K562 (cell line): ENCODE data around the gene BCAS3. TPM values are rescaled to one million over a fixed set of nuclear protein-coding genes. Genes with fewer than 3 reads are reported as not detected.

ENCODE experiments used
- ATAC-seq: fragments of 200-7000 bp; cut with Tn5 transposase; 3 replicates; pipeline ENCODE4 v1.9.1; 2020; ENCODE audit warnings: moderate library complexity
- BruUV-seq: library from RNA; stranded (reverse); fragments of 400-500 nt; replicated peaks from 2 replicates; lab custom pipeline; 2021; lab: Mats Ljungman, UMichigan
- CTCF ChIA-PET: fragments of 300-600 bp; formaldehyde crosslinking; extraction: SDS; loops from one replicate; lab custom pipeline; 2021; ENCODE audit warnings: low intra/inter-chr PET ratio; lab: Yijun Ruan, JAX
- POLR2A ChIA-PET: fragments of 300-600, 350-650 bp; sonication (Branson Sonifier 250); formaldehyde crosslinking; extraction: SDS; loops from one replicate; lab custom pipeline; 2021; ENCODE audit warnings: antibody characterized with exemption, inconsistent platforms; lab: Yijun Ruan, JAX
- DNase-seq, 4 experiments: peaks; one replicate each; pipeline versions ENCODE4 v3.0.0 to v3.0.0-alpha.2; 2011 to 2018; ENCODE audit warnings: low spot score in 3 of 4, mixed read lengths in 3 of 4; ENCODE audit errors: extremely low read depth in 1 of 4
- FAIRE-seq: peaks from 2 replicates; lab custom pipeline; 2011; peaks lifted over from hg19 to GRCh38; lab: Jason Lieb, UNC
- H2AFZ ChIP-seq: 2 replicates; pipeline ENCODE4 v1.6.0; 2011; ENCODE audit warnings: low read depth, low read length, control low read depth, inconsistent platforms
- H3K27ac ChIP-seq: fragments of 200-600 bp; 3 replicates; pipeline ENCODE4 v1.8.0; 2011; ENCODE audit warnings: low read depth, mild to moderate bottlenecking, control low read depth, inconsistent platforms, low read length, moderate library complexity, mixed read lengths; ENCODE audit errors: extremely low read depth
- H3K27me3 ChIP-seq, 2 experiments: fragments of 300-600 bp in 1 of 2; 2 replicates in 1 of 2; 3 replicates in 1 of 2; pipeline versions ENCODE4 v1.6.0 to v1.8.0; 2011; ENCODE audit warnings: inconsistent platforms in 2 of 2, low read length in 2 of 2, mild to moderate bottlenecking in 1 of 2, mixed read lengths in 1 of 2, moderate library complexity in 1 of 2; ENCODE audit not compliant: control insufficient read depth in 2 of 2, insufficient read depth in 2 of 2
- H3K36me3 ChIP-seq: fragments of 300-600 bp; 3 replicates; pipeline ENCODE4 v1.8.0; 2011; ENCODE audit warnings: mild to moderate bottlenecking, low read length, inconsistent platforms; ENCODE audit not compliant: control insufficient read depth, insufficient read depth
- H3K4me1 ChIP-seq, 2 experiments: fragments of 200-600 bp in 1 of 2; replicated peaks in 1 of 2; 2 replicates in 1 of 2; 3 replicates in 1 of 2; pipeline versions ENCODE4 v1.5.1 to v1.8.0; 2011; ENCODE audit warnings: inconsistent platforms in 2 of 2, low read length in 2 of 2, mild to moderate bottlenecking in 1 of 2, mixed read lengths in 1 of 2, moderate library complexity in 1 of 2; ENCODE audit not compliant: control insufficient read depth in 2 of 2, insufficient read depth in 2 of 2
- H3K4me2 ChIP-seq: 2 replicates; pipeline ENCODE4 v1.6.1; 2011; ENCODE audit warnings: low read length, control low read depth, inconsistent platforms, mixed read lengths; ENCODE audit not compliant: insufficient read depth
- H3K4me3 ChIP-seq: fragments of 200-600 bp; sonication (generic), shearing (Covaris generic); 2 replicates; pipeline ENCODE4 v1.5.1; 2016; ENCODE audit warnings: control low read depth, inconsistent platforms
- H3K79me2 ChIP-seq: fragments of 200-600 bp; 3 replicates; pipeline ENCODE4 v1.8.0; 2011; ENCODE audit warnings: low read length, inconsistent platforms; ENCODE audit not compliant: control insufficient read depth, insufficient read depth
- H3K9ac ChIP-seq, 2 experiments: 2 replicates each; pipeline versions ENCODE4 v1.6.0 to v1.6.1; 2011; ENCODE audit warnings: low read depth in 2 of 2, low read length in 2 of 2, control low read depth in 1 of 2, inconsistent platforms in 1 of 2, mild to moderate bottlenecking in 1 of 2, mixed read lengths in 1 of 2; ENCODE audit not compliant: insufficient read depth in 1 of 2
- H3K9me1 ChIP-seq: one replicate; pipeline ENCODE4 v1.6.0; 2011; ENCODE audit warnings: inconsistent platforms, mild to moderate bottlenecking, low read length, moderate library complexity; ENCODE audit not compliant: control insufficient read depth, insufficient read depth
- H3K9me3 ChIP-seq: replicated peaks from 2 replicates; pipeline ENCODE4 v1.5.1; 2011; ENCODE audit warnings: low read depth, low read length, inconsistent platforms; ENCODE audit not compliant: control insufficient read depth, insufficient read depth
- H4K20me1 ChIP-seq: replicated peaks from 2 replicates; pipeline ENCODE4 v1.6.1; 2011; ENCODE audit warnings: low read length, inconsistent platforms, mixed read lengths; ENCODE audit not compliant: control insufficient read depth, insufficient read depth
- ARID1B ChIP-seq: fragments of 450-650 bp; IDR thresholded peaks from 2 replicates; pipeline ENCODE4 v1.6.1; 2016; ENCODE audit warnings: antibody characterized with exemption, mild to moderate bottlenecking, inconsistent platforms
- CEBPB ChIP-seq: fragments of 450-650 bp; IDR thresholded peaks from 2 replicates; pipeline ENCODE4 v1.6.1; 2016; ENCODE audit warnings: missing genetic modification characterization, missing compliant biosample characterization
- KDM1A ChIP-seq, 2 experiments: fragments of 450-650 bp; IDR thresholded peaks; 2 replicates each; pipeline ENCODE4 v1.6.1; 2016; ENCODE audit warnings: mild to moderate bottlenecking in 2 of 2
- KDM5B ChIP-seq: fragments of 200-600 bp; sonication (generic); IDR thresholded peaks from 2 replicates; pipeline ENCODE4 v1.6.1; 2012; ENCODE audit warnings: low read depth, mild to moderate bottlenecking, moderate library complexity, low read length, control low read depth, inconsistent platforms; ENCODE audit not compliant: insufficient replicate concordance
- RAD21 ChIP-seq, 2 experiments: fragments of 250-450 bp in 1 of 2; fragments of 450-650 bp in 1 of 2; sonication (Bioruptor Pico) in 1 of 2; formaldehyde crosslinking in 1 of 2; IDR thresholded peaks in 1 of 2; conservative IDR thresholded peaks in 1 of 2; 2 replicates each; pipeline versions ENCODE4 v1.4.0 to v1.8.0; 2020 to 2022; ENCODE audit warnings: mild to moderate bottlenecking in 2 of 2, moderate library complexity in 1 of 2
- STAG1 ChIP-seq: sonication (generic); formaldehyde crosslinking; IDR thresholded peaks from 2 replicates; pipeline ENCODE4 v1.5.0; 2020; ENCODE audit warnings: missing genetic modification reagents, borderline replicate concordance
- YY1 ChIP-seq, 3 experiments: IDR thresholded peaks; 2 replicates each; pipeline ENCODE4 v1.6.1; 2011; ENCODE audit warnings: low read length in 2 of 3, mild to moderate bottlenecking in 2 of 3, moderate library complexity in 2 of 3, borderline replicate concordance in 1 of 3, control low read depth in 1 of 3, low read depth in 1 of 3; ENCODE audit not compliant: insufficient read depth in 3 of 3, insufficient replicate concordance in 2 of 3, control insufficient read depth in 1 of 3, insufficient read length in 1 of 3; ENCODE audit errors: extremely low read depth in 1 of 3
- ZFP30 ChIP-seq: fragments of 250-450 bp; sonication (Bioruptor Pico); IDR thresholded peaks from 2 replicates; pipeline ENCODE4 v1.8.0; 2022; ENCODE audit warnings: moderate library complexity, mild to moderate bottlenecking, inconsistent platforms, borderline replicate concordance
- WGBS: fragments of 100-300 bp; shearing (Covaris generic); methylation state at CpG from one replicate; pipeline ENCODE4 v1.1.6; 2016; ENCODE audit warnings: low coverage, mixed read lengths; ENCODE audit not compliant: insufficient coverage; ENCODE audit errors: missing lambda C conversion rate; 5-methylcytosine and 5-hydroxymethylcytosine counted together
- in situ Hi-C: fragments of 300-500 bp; cut with MboI; formaldehyde crosslinking; loops from 4 replicates; pipeline ENCODE4 v1.15.0; 2018; ENCODE audit warnings: inconsistent platforms, mixed read lengths
- intact Hi-C: fragments of 100-400 bp; cut with micrococcal nuclease; formaldehyde crosslinking; loops from 2 replicates; pipeline ENCODE4 v1.14.2; 2022
- polyA plus RNA-seq, 8 experiments: library from polyadenylated mRNA; depleted of rRNA in 4 of 8; stranded (reverse) in 5 of 8; unstranded in 3 of 8; fragments of >200 nt; fragmentation: Nextera tagmentation in 2 of 8; fragmentation: Illumina TruSeq in 1 of 8; extraction: Ambion mirVana in 2 of 8; extraction: Trizol in 1 of 8; gene quantifications; 2 replicates each; pipeline versions ENCODE4 v1.2.1 to v1.2.3, GENCODE V29; 2011 to 2014; ENCODE audit warnings: inconsistent platforms in 1 of 8, missing spikeins in 1 of 8
- total RNA-seq, 7 experiments: library from RNA; depleted of rRNA in 6 of 7; stranded (reverse); fragments of >200 nt in 6 of 7; fragmentation: Illumina TruSeq in 2 of 7; extraction: Trizol in 2 of 7; gene quantifications; 2 replicates each; pipeline versions ENCODE4 v1.2.1 to v1.2.3, GENCODE V29; 2011 to 2021; ENCODE audit warnings: low replicate concordance in 1 of 7
- TF ChIP-seq, protein P1 (sequence below), 3 experiments: IDR thresholded peaks in 2 of 3; conservative IDR thresholded peaks in 1 of 3; 2 replicates each; pipeline ENCODE4 v1.5.1; 2011 to 2012; ENCODE audit warnings: low read length in 3 of 3, mild to moderate bottlenecking in 3 of 3, control low read depth in 2 of 3, improper control_type of control experiment in 1 of 3, inconsistent platforms in 1 of 3, low read depth in 1 of 3, mixed read lengths in 1 of 3, moderate library complexity in 1 of 3; ENCODE audit not compliant: insufficient read depth in 2 of 3
- TF ChIP-seq, protein P2 (sequence below): fragments of 450-650 bp; IDR thresholded peaks from 2 replicates; pipeline ENCODE4 v1.7.0; 2016; ENCODE audit warnings: borderline replicate concordance
- TF ChIP-seq, protein P3 (sequence below): fragments of 450-650 bp; conservative IDR thresholded peaks from 2 replicates; pipeline ENCODE4 v1.6.1; 2016; ENCODE audit warnings: missing genetic modification characterization, low read depth, mild to moderate bottlenecking, control low read depth, missing compliant biosample characterization

Gene BCAS3
- total and polyA plus RNA-seq, 9 of the 15 experiments (the other 6 are each of a cell fraction or from before 2014, with no cell fraction given): 1.9 to 5.5 (median 3.5) TPM

DNA sequence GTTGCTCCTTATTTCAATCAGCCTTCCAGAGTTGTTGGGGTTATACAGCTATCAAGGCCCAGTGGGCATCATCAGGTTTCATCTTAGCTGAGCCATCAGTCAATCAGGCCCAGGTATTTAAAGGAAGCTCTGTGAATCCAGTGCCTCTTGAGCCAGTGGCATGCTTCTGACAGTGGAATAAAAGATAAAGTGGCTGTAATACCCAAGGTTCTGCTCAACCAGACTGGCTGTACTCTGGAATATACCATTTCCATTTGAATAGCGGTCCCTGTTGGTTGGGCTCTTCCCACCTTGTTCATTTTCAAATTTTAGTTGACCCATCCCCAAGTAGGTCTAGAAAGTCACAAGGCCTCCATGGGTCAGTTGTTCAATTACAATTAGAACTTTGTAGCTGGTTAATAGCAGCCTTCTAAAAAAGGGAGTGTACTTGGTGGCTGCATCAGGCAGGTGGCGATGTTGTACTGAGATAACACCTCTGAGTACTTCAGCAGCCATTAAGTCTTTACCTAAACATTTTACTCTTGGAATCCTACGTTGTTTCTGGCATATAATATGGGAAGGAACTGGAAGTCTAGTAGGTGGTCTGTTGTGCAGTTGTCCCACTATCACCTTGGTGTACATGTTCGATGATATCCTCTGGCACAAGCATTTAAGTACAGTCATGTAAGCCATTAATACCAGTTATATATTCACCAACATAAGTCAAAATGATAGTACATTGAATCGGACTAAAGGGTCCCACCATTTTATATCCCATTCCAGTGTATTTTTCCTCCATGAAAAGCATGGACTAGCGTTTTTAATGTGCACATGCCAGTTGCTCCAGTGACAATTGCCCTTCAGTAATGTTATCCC lies 294.1 kb downstream of the BCAS3 start:
- ATAC-seq (peak; percentile 74), DNase-seq (peak; percentile 11 to 48 (median 22)), FAIRE-seq (peak; percentile 67)
- ChIA-PET POLR2A (interaction anchor here (0.7 to 1.2 kb wide), 2 partner anchors 31 to 251 kb away, joined by 3 read pairs; no protein-coding TSS in a partner anchor), CTCF (interaction anchor here (0.7 to 2.1 kb wide), 5 partner anchors 387 to 866 kb away, joined by 3 to 9 read pairs (median 5); no protein-coding TSS in a partner anchor)
- H3K4me3 ChIP-seq: no peak overlapping the region
- H3K36me3 ChIP-seq: no peaks in the 10 kb centered on the region
- H3K27ac ChIP-seq: no peak overlapping the region
- H3K9me1 ChIP-seq: no peaks in the 10 kb centered on the region
- BruUV-seq: no TSS peak
- intact Hi-C loops (loop anchor here (5.0 to 10.0 kb wide), 2 partner anchors 247 to 581 kb away; no protein-coding TSS in a partner anchor), in situ Hi-C loops (no loop called here)
- H3K4me2 ChIP-seq: no peak overlapping the region
- WGBS: 3% methylated on average over 6 of the region's 6 CpGs
- H3K27me3 ChIP-seq: no peaks in the 10 kb centered on the region
- no peaks in the 10 kb centered on the region for H4K20me1 ChIP-seq
- H3K9ac ChIP-seq: no peak overlapping the region
- H3K4me1 ChIP-seq: no peaks in the 10 kb centered on the region
- no peaks in the 10 kb centered on the region for H3K79me2 ChIP-seq
- H2AFZ ChIP-seq: 0 out of 2 replicates have a peak overlapping the region, but pooled peaks have one; percentile 1
- H3K9me3 ChIP-seq: no peaks in the 10 kb centered on the region
- no peak for TF ChIP-seq CEBPB (tag)
- peak; percentile 68; the same call in 1 of the 2 replicates for TF ChIP-seq STAG1 (CRISPR knock-in tag)
- TF ChIP-seq ZFP30 (CRISPR knock-in tag): no peak
- peak in 1 of 3 experiments; percentile 27 for TF ChIP-seq YY1 (IDR thresholded peaks at IDR 0.05; ENCODE audit: borderline replicate concordance in 1 of 3, control insufficient read depth in 1 of 3, extremely low read depth in 1 of 3, insufficient read depth in 3 of 3, insufficient read length in 1 of 3, insufficient replicate concordance in 2 of 3, low read depth in 1 of 3, low read length in 2 of 3)
- TF ChIP-seq ARID1B: no peak
- no peak for TF ChIP-seq KDM1A (IDR thresholded peaks at IDR 0.05)
- TF ChIP-seq, protein P1, sequence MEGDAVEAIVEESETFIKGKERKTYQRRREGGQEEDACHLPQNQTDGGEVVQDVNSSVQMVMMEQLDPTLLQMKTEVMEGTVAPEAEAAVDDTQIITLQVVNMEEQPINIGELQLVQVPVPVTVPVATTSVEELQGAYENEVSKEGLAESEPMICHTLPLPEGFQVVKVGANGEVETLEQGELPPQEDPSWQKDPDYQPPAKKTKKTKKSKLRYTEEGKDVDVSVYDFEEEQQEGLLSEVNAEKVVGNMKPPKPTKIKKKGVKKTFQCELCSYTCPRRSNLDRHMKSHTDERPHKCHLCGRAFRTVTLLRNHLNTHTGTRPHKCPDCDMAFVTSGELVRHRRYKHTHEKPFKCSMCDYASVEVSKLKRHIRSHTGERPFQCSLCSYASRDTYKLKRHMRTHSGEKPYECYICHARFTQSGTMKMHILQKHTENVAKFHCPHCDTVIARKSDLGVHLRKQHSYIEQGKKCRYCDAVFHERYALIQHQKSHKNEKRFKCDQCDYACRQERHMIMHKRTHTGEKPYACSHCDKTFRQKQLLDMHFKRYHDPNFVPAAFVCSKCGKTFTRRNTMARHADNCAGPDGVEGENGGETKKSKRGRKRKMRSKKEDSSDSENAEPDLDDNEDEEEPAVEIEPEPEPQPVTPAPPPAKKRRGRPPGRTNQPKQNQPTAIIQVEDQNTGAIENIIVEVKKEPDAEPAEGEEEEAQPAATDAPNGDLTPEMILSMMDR (IDR thresholded peaks at IDR 0.05 in 2 of 3, conservative IDR thresholded peaks at IDR 0.05 in 1 of 3; ENCODE audit: insufficient read depth in 2 of 3, low read depth in 1 of 3, low read length in 3 of 3): peak; percentile 50 to 71 (median 68)
- peak; percentile 80 to 84 for TF ChIP-seq RAD21 (CRISPR knock-in tag; conservative IDR thresholded peaks at IDR 0.05 in 1 of 2, IDR thresholded peaks at IDR 0.05 in 1 of 2)
- no peak for TF ChIP-seq KDM5B
- TF ChIP-seq, protein P2, sequence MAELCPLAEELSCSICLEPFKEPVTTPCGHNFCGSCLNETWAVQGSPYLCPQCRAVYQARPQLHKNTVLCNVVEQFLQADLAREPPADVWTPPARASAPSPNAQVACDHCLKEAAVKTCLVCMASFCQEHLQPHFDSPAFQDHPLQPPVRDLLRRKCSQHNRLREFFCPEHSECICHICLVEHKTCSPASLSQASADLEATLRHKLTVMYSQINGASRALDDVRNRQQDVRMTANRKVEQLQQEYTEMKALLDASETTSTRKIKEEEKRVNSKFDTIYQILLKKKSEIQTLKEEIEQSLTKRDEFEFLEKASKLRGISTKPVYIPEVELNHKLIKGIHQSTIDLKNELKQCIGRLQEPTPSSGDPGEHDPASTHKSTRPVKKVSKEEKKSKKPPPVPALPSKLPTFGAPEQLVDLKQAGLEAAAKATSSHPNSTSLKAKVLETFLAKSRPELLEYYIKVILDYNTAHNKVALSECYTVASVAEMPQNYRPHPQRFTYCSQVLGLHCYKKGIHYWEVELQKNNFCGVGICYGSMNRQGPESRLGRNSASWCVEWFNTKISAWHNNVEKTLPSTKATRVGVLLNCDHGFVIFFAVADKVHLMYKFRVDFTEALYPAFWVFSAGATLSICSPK: no peak
- TF ChIP-seq, protein P3, sequence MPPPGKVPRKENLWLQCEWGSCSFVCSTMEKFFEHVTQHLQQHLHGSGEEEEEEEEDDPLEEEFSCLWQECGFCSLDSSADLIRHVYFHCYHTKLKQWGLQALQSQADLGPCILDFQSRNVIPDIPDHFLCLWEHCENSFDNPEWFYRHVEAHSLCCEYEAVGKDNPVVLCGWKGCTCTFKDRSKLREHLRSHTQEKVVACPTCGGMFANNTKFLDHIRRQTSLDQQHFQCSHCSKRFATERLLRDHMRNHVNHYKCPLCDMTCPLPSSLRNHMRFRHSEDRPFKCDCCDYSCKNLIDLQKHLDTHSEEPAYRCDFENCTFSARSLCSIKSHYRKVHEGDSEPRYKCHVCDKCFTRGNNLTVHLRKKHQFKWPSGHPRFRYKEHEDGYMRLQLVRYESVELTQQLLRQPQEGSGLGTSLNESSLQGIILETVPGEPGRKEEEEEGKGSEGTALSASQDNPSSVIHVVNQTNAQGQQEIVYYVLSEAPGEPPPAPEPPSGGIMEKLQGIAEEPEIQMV (tag): no peak
